SK-N-MC (cell line): Measurements from ENCODE around the gene ZNF865.

ENCODE experiments used
- DNase-seq: peaks from one replicate; pipeline ENCODE4 v3.0.0-alpha.2; 2011; ENCODE audit warnings: low read depth, low spot score
- H3K27ac ChIP-seq: fragments of 200-600 bp; sonication (generic); 2 replicates; pipeline ENCODE4 v1.5.1; 2016; ENCODE audit warnings: mixed run types
- H3K36me3 ChIP-seq: fragments of 200-600 bp; sonication (generic); 2 replicates; pipeline ENCODE4 v1.6.1; 2017; ENCODE audit warnings: antibody characterized with exemption, low read length, mixed read lengths; ENCODE audit not compliant: insufficient read depth
- H3K4me3 ChIP-seq: fragments of 200-600 bp; sonication (generic); 2 replicates; pipeline ENCODE4 v1.5.1; 2016
- H3K9ac ChIP-seq: fragments of 200-600 bp; sonication (generic); 2 replicates; pipeline ENCODE4 v1.8.0; 2017; ENCODE audit warnings: mixed run types, mixed read lengths; ENCODE audit not compliant: insufficient read length
- H3K9me3 ChIP-seq: fragments of 200-600 bp; sonication (generic); 2 replicates; pipeline ENCODE4 v1.6.1; 2017; ENCODE audit warnings: low read depth, mild to moderate bottlenecking, antibody characterized with exemption, low read length, moderate library complexity, mixed read lengths
- EZH2 ChIP-seq: fragments of 200-600 bp; sonication (generic); IDR thresholded peaks from one replicate; pipeline ENCODE4 v1.6.1; 2017; ENCODE audit warnings: antibody characterized with exemption
- FOXP2 ChIP-seq: optimal IDR thresholded peaks from 2 replicates; pipeline ENCODE3; 2011; ENCODE audit warnings: mild to moderate bottlenecking, moderate library complexity; ENCODE audit not compliant: insufficient read depth; ENCODE audit errors: extremely low read length, control extremely low read depth
- POLR2AphosphoS5 ChIP-seq: IDR thresholded peaks from 2 replicates; pipeline ENCODE4 v1.6.1; 2012; ENCODE audit warnings: mild to moderate bottlenecking, low read depth, low read length, borderline replicate concordance

Gene ZNF865

GRCh38 chr19:55614711-55615542 is 9.5 kb downstream of the ZNF865 start:
- Histone ChIP-seq H3K9me3 (no peaks in the 10 kb centered on the region), H3K9ac (no peak overlapping the region), H3K4me3 (no peak overlapping the region), H3K36me3 (peaks cover 7% of the 10 kb centered on the region; the same call in 1 of the 2 replicates), H3K27ac (no peak overlapping the region)
- TF ChIP-seq EZH2 (no peak), FOXP2 (no peak), POLR2AphosphoS5 (no peak)
- DNase-seq: no peak

- peaks cover 5% of the 10 kb centered on the region; the same call in 1 of the 2 replicates for H3K36me3 ChIP-seq
- no peaks in the 10 kb centered on the region for H3K9me3 ChIP-seq
- no peak overlapping the region for H3K4me3 ChIP-seq
- DNase-seq: no peak
- H3K9ac ChIP-seq: no peak overlapping the region
- no peak overlapping the region for H3K27ac ChIP-seq
- TF ChIP-seq FOXP2 (no peak), POLR2AphosphoS5 (no peak)
These were observed 10.3 kb downstream of the ZNF865 start for GRCh38 chr19:55615543-55616394.

- DNase-seq: no peak
- H3K27ac ChIP-seq: no peak overlapping the region
These were observed 11.0 kb downstream of the ZNF865 start for GRCh38 chr19:55616395-55616875.

GRCh38 chr19:55617426-55617825 is 12.0 kb downstream of the ZNF865 start:
- TF ChIP-seq POLR2AphosphoS5: no peak
- no peak for TF ChIP-seq EZH2
- TF ChIP-seq FOXP2: no peak
- no peak overlapping the region for H3K9ac ChIP-seq
- H3K27ac ChIP-seq: no peak overlapping the region
- no peak overlapping the region for H3K4me3 ChIP-seq
- H3K9me3 ChIP-seq: no peaks in the 10 kb centered on the region
- DNase-seq: no peak
- H3K36me3 ChIP-seq: peaks cover 5% of the 10 kb centered on the region; the same call in 1 of the 2 replicates

More at GRCh38 chr19:55616395-55616875, 11.0 kb downstream of the ZNF865 start:
- H3K9me3 ChIP-seq: no peaks in the 10 kb centered on the region
- no peak for TF ChIP-seq FOXP2
- no peak overlapping the region for H3K4me3 ChIP-seq
- no peak overlapping the region for H3K9ac ChIP-seq
- H3K36me3 ChIP-seq: peaks cover 5% of the 10 kb centered on the region; the same call in 1 of the 2 replicates

- Histone ChIP-seq H3K36me3 (peaks cover 5% of the 10 kb centered on the region; the same call in 1 of the 2 replicates), H3K9ac (no peak overlapping the region), H3K4me3 (no peak overlapping the region), H3K27ac (no peak overlapping the region; the same call in 1 of the 2 replicates), H3K9me3 (no peaks in the 10 kb centered on the region)
- no peak for DNase-seq
- TF ChIP-seq FOXP2 (no peak), POLR2AphosphoS5 (no peak), EZH2 (no peak)
These were observed 13.0 kb downstream of the ZNF865 start for GRCh38 chr19:55618426-55618825.

GRCh38 chr19:55619286-55619685 is 13.8 kb downstream of the ZNF865 start:
- H3K36me3 ChIP-seq: peaks cover 5% of the 10 kb centered on the region; the same call in 1 of the 2 replicates
- H3K27ac ChIP-seq: peak overlapping the region; percentile 71
- no peak overlapping the region for H3K9ac ChIP-seq
- no peaks in the 10 kb centered on the region for H3K9me3 ChIP-seq
- no peak for DNase-seq
- H3K4me3 ChIP-seq: no peak overlapping the region
- TF ChIP-seq POLR2AphosphoS5: no peak
- no peak for TF ChIP-seq EZH2
- no peak for TF ChIP-seq FOXP2

GRCh38 chr19:55620410-55621204 is 15.2 kb downstream of the ZNF865 start:
- no peak for DNase-seq
- TF ChIP-seq EZH2 (no peak), POLR2AphosphoS5 (no peak; the same call in 1 of the 2 replicates), FOXP2 (no peak)
- Histone ChIP-seq H3K36me3 (peaks cover 5% of the 10 kb centered on the region; the same call in 1 of the 2 replicates), H3K9me3 (no peaks in the 10 kb centered on the region), H3K4me3 (no peak overlapping the region), H3K9ac (no peak overlapping the region), H3K27ac (peak overlapping the region; percentile 64)

GRCh38 chr19:55621205-55621672 is 15.8 kb downstream of the ZNF865 start:
- no peak overlapping the region for H3K27ac ChIP-seq

More at GRCh38 chr19:55621205-55621672, 15.8 kb downstream of the ZNF865 start:
- no peaks in the 10 kb centered on the region for H3K9me3 ChIP-seq
- no peak for DNase-seq
- no peak overlapping the region for H3K9ac ChIP-seq
- TF ChIP-seq EZH2 (no peak), POLR2AphosphoS5 (no peak; the same call in 1 of the 2 replicates), FOXP2 (no peak)
- H3K4me3 ChIP-seq: no peak overlapping the region
- H3K36me3 ChIP-seq: peaks cover 5% of the 10 kb centered on the region; the same call in 1 of the 2 replicates
